22Rv1 (cell line): ENCODE data around the gene ORAI2.

ENCODE experiments used
- CTCF ChIP-seq: fragments of 450-650 bp; IDR thresholded peaks from 2 replicates; pipeline ENCODE4 v1.5.1; 2017; ENCODE audit warnings: mild to moderate bottlenecking
- ZFX ChIP-seq: fragments of 450-650 bp; IDR thresholded peaks from 2 replicates; pipeline ENCODE4 v1.6.1; 2017; ENCODE audit warnings: antibody characterized with exemption, borderline replicate concordance

- no peak for TF ChIP-seq CTCF
- no peak for TF ChIP-seq ZFX
These were observed 17.6 kb upstream of the ORAI2 start for GRCh38 chr7:102415685-102416225.
